Measurements from ENCODE around the gene C1QTNF12. TPM values are rescaled to one million over a fixed set of nuclear protein-coding genes. Genes with fewer than 3 reads are reported as not detected.
A peak's percentile ranks its signal among the peaks of the same experiment; 100 is the strongest.

Gene C1QTNF12
- total and polyA plus RNA-seq, 2 of the 8 experiments (the other 6 are each of a cell fraction or from before 2014, with no cell fraction given) = 2.1 to 3.7 TPM

GRCh38 chr1:1234180-1234808 lies 12.2 kb downstream of the C1QTNF12 start:
- Histone ChIP-seq H2BK120ac (replicated peaks; ENCODE audit: low read depth, low read length) (no peak overlapping the region), H3K9ac (replicated peaks in 1 of 4; ENCODE audit: extremely low read depth in 1 of 4, low read depth in 3 of 4, low read length in 3 of 4) (no peak overlapping the region), H3K79me1 (ENCODE audit: low read depth, low read length) (peaks cover 28% of the 10 kb centered on the region), H4K8ac (ENCODE audit: extremely low read depth, insufficient read depth, low read length) (peak overlapping the region; percentile 88), H3K27ac (ENCODE audit: low read depth, low read length) (no peak overlapping the region), H3K4me1 (replicated peaks in 1 of 4; ENCODE audit: control insufficient read depth in 3 of 4, insufficient read depth in 4 of 4, low read length in 3 of 4) (peaks cover 0 to 12% (median under 1%) of the 10 kb centered on the region in 4 experiments; a peak in 4 of 7 replicates), H3K36me3 (ENCODE audit: control insufficient read depth in 2 of 4, insufficient read depth in 4 of 4, low read length in 3 of 4) (peaks cover 0 to 8% (median 0%) of the 10 kb centered on the region in 4 experiments; a peak in 1 of 8 replicates), H3K23ac (ENCODE audit: insufficient read length) (no peak overlapping the region), H2BK12ac (ENCODE audit: low read depth, low read length) (no peak overlapping the region), H3K56ac (replicated peaks; ENCODE audit: insufficient read length, low read depth, low read length) (no peak overlapping the region), H3K79me2 (ENCODE audit: control insufficient read depth in 1 of 2, insufficient read depth in 2 of 2, low read length in 2 of 2) (peaks cover 6 to 28% of the 10 kb centered on the region in 2 experiments; a peak in 3 of 4 replicates), H3K9me3 (ENCODE audit: insufficient read depth in 2 of 2, low read depth in 1 of 2, low read length in 1 of 2) (peaks cover 0 to 9% of the 10 kb centered on the region in 2 experiments; a peak in 2 of 4 replicates), H3K18ac (ENCODE audit: extremely low read depth, low read length) (no peak overlapping the region), H4K20me1 (replicated peaks in 1 of 2; ENCODE audit: control insufficient read depth in 1 of 2, insufficient read depth in 2 of 2, low read length in 2 of 2) (peaks cover 2 to 18% of the 10 kb centered on the region in 2 experiments), H4K91ac (replicated peaks; ENCODE audit: insufficient read length, low read length) (no peak overlapping the region), H3K4ac (replicated peaks; ENCODE audit: insufficient read length, low read depth, low read length) (no peak overlapping the region), H3K27me3 (replicated peaks in 1 of 4; ENCODE audit: control insufficient read depth in 3 of 4, extremely low read depth in 1 of 4, insufficient read depth in 3 of 4, low read length in 3 of 4) (no peaks in the 10 kb centered on the region; a peak in 1 of 7 replicates), H2AFZ (ENCODE audit: low read length) (no peak overlapping the region), H4K5ac (ENCODE audit: insufficient read length, low read depth, low read length) (no peak overlapping the region), H3K23me2 (ENCODE audit: low read depth, low read length) (peaks cover 7% of the 10 kb centered on the region), H2AK5ac (ENCODE audit: low read depth, low read length) (0 out of 2 replicates have a peak overlapping the region, but pooled peaks have one; percentile 39), H3K4me3 (ENCODE audit: extremely low read depth in 1 of 4, insufficient read depth in 2 of 4, low read depth in 3 of 4, low read length in 4 of 4) (no peak overlapping the region), H3K4me2 (ENCODE audit: insufficient read depth in 1 of 2, low read depth in 2 of 2, low read length in 2 of 2) (no peak overlapping the region), H2BK5ac (ENCODE audit: low read depth, low read length) (no peak overlapping the region), H3K14ac (ENCODE audit: insufficient read length) (no peak overlapping the region), H2BK15ac (ENCODE audit: low read length) (no peak overlapping the region), H2BK20ac (ENCODE audit: low read length) (no peak overlapping the region)
- CTCF ChIA-PET (ENCODE audit: partially characterized antibody) = no interaction called here
- 95% methylated on average over 26 of the region's 28 CpGs; no CpG with 5 or more reads in 1 of the 2 experiments for WGBS, 2 experiments (ENCODE audit: extremely low coverage in 1 of 2, insufficient coverage in 1 of 2, insufficient read length in 1 of 2, insufficient replicate concordance in 2 of 2, low coverage in 1 of 2, low lambda C conversion rate in 2 of 2, missing lambda C conversion rate in 1 of 2)
- FAIRE-seq (no peak), DNase-seq (ENCODE audit: low read depth in 1 of 2, low spot score in 2 of 2) (no peak)
- POLR2A ChIA-PET (ENCODE audit: partially characterized antibody) = interaction anchor here (1.0 to 1.1 kb wide), 2 partner anchors 9 to 16 kb away, joined by 3 read pairs; no protein-coding TSS in a partner anchor
- no peak for TF ChIP-seq NRF1 (IDR thresholded peaks at IDR 0.05; ENCODE audit: low read depth, low read length)
- TF ChIP-seq PHF8 (conservative IDR thresholded peaks at IDR 0.05; ENCODE audit: low read depth, low read length) = no peak
- TF ChIP-seq TEAD4 (IDR thresholded peaks at IDR 0.05; ENCODE audit: low read depth, low read length) = no peak
- no peak for TF ChIP-seq HDAC2 (IDR thresholded peaks at IDR 0.05; ENCODE audit: borderline replicate concordance in 1 of 2, low read depth in 2 of 2, low read length in 2 of 2)
- no peak for TF ChIP-seq SIRT6 (IDR thresholded peaks at IDR 0.05; ENCODE audit: low read length)
- no peak for TF ChIP-seq ATF2 (IDR thresholded peaks at IDR 0.05; ENCODE audit: low read length)
- TF ChIP-seq MAX (IDR thresholded peaks at IDR 0.05) = no peak
- no peak for TF ChIP-seq SAP30 (IDR thresholded peaks at IDR 0.05; ENCODE audit: insufficient read depth, insufficient replicate concordance, low read length)
- no peak for TF ChIP-seq SIX5 (IDR thresholded peaks at IDR 0.05; ENCODE audit: low read depth, low read length)
- no peak for TF ChIP-seq TAF7 (optimal IDR thresholded peaks at IDR 0.05; ENCODE audit: borderline replicate concordance, low read depth, low read length)
